Heart left ventricle (tissue), 13 donors: ENCODE results near the gene SGCA.

Experiments
- CTCF ChIP-seq, 12 donors: fragments of 200-600 bp; sonication (generic) in 4 of 12; IDR thresholded peaks; one replicate each; pipeline versions ENCODE4 v1.5.0 to v1.8.0; 2018 to 2022; ENCODE audit warnings: antibody characterized with exemption in 12 of 12, mild to moderate bottlenecking in 5 of 12
- POLR2A ChIP-seq, 2 donors: fragments of 450-650 bp; IDR thresholded peaks; one replicate each; pipeline ENCODE4 v1.6.1; 2017; ENCODE audit warnings: antibody characterized with exemption in 2 of 2, mild to moderate bottlenecking in 2 of 2, moderate library complexity in 2 of 2
- donor health status: ischemic (EF 13 %, LVEDD 7.1; RV severe dilation, severe dysfunction).
- donor health status: DM: no; HTN: yes; CAD: no.
- donor health status: DM: no; HTN: no; CAD: no.
- donor health status: ischemic (EF 25% LVEDD 6.9; RV normal size, moderate dysfunction).
- donor health status: ischemic (EF 25% LVEDD 5.7; RV mildly dilated, moderate dysfunction).
- donor health status: ischemic (EF 35%, LVEDD 5.7; RV mildly dilated, moderate dysfunction).
- donor health status: nonischemic (EF 11% LVEDD 7.7; RV severe dilation, severe dysfunction).
- donor health status: DM: yes; HTN: yes; CAD: no.
- donor health status: PGD.
- donor health status: ischemic (EF 29% LVEDD 5.4; RV normal size, mild dysfunction).
- donor health status: nonischemic (EF 23%, LVEDD 6.1; RV moderate dilation, normal function).

- TF ChIP-seq CTCF (IDR thresholded peaks at IDR 0.05): no peak
- no peak for TF ChIP-seq POLR2A (IDR thresholded peaks at IDR 0.05)
Observed at GRCh38 chr17:50203604-50204345, 38.0 kb downstream of the SGCA start.
